Stromal cell of bone marrow (primary cell): ENCODE measurements around the gene EPHA6.

Source experiments
- DNase-seq: peaks from one replicate; pipeline ENCODE4 v3.0.0-alpha.2; 2012; ENCODE audit warnings: low read depth

EPHA6 gene

DNA sequence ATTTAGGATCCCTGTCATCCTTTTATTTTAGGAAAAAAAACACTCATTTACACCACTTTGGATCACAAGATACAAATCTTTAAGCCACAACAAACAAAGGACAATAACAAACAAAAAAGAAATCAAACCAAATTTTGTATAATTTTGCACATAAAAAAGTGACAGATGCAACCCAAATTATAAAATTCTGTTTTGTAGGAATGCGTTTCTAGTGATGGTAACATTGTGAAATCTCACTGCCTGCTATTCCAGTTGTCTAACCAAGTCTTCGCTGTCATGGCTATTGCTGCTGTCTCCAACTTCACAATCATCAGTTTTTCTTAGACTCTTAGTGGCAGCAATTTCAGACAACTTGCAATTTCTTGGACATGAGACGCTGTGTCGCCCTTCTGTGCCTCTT lies 891.8 kb downstream of the EPHA6 start:
- no peak for DNase-seq

DNA sequence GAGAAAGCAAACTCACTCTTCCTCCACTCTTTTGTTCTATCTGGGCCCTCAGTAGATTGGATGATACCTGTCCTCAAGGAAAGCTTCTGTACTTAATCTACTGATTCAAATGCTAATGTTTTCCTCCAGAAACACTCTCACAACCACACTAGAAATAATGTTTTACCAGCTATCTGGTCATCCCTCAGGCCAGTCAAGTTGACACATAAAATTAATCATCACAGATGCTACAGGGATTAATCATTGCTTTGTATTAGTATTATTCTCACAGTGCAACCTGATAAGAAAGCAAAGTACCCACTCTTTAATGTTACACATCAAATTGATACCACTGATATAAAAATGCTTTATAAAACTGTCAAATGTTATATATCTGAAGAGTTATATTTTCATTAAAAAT lies 897.3 kb downstream of the EPHA6 start:
- DNase-seq, result no peak

DNA sequence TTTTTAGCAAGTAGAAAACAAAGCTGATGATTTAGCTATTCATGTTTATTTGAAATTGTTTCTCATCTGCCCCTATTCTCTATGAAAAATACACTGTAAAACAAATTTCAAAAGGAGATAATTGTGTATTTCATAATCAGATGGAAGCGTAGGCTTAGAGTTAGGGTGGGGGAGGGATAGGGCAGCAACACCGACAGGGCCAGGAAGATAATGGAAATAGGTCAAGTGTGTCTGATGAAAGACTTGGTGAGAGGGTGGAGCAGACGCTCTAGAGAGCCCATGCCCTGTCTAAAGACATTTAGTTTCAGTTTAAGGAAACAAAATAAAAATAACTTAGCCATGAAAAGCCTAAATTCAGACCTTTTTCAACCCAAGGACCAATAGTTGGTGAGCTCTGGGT lies 898.5 kb downstream of the EPHA6 start:
- no peak for DNase-seq

DNA sequence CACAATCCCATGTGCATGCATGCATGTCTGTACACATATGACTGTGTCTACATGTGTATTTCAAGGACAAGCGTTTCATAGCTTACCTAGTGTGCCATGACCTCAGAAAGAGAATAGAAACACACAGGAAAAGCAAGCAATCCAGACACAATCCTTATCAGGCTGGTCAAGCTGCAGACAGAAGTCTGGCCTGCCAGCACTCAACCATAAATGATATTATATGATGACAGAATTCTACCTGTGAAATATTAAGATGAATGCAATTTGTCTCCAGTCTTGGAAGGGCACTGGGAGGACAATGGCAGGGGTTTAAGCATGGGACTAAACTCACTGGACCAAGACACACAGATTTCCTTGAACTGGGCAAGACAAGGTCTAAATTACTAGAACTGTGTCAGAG lies 899.2 kb downstream of the EPHA6 start:
- DNase-seq, result no peak

DNA sequence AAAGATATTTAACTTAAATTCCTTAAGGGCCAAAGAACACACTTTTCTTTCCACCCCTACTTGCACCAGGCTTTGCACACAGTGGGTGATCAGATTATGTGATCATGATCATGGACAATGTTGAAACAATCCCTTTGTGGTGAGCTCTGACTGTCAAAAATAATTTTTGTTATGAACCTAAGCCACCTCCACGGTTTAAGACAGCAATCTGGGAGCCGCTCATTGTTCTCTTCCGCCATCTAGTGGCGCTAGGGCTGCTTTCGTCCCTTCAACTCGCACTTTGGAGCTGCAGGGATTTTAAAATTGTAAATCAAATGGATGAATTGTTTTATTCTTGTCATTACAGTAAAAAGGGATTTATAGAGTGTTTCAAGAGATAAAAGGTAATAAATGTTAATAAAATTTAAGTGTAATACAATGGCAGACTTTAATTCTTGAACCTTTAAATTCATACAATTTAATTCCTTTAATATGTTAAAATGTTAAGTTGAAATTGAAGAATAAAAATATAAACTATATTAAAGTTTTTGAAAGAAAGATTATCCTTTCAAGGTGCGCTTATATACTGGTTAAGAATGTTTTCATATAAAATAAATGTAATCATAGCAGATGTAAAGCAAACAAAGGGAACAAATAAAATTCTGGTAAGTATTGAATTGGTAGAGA lies 904.9 kb downstream of the EPHA6 start:
- DNase-seq, result peak; percentile 50

DNA sequence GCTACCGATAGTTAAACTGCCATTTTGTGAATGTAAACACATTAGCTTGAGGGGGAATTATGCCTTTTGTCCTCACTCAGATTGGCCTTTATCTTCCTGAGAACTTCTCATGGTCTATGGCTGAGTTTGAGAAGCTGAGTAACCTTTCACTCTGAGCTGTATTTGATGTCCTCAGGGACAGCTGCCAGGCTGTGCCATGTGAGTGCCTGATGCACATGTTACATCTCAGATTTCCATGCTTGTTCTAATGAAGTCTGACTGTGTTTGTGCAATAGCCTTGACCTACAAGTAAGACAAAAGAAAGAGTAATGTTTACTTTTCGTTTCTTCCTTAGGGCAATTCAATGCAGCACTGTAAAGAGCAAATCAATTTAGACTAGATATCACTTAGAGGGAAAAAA lies 906.0 kb downstream of the EPHA6 start:
- DNase-seq, result no peak

DNA sequence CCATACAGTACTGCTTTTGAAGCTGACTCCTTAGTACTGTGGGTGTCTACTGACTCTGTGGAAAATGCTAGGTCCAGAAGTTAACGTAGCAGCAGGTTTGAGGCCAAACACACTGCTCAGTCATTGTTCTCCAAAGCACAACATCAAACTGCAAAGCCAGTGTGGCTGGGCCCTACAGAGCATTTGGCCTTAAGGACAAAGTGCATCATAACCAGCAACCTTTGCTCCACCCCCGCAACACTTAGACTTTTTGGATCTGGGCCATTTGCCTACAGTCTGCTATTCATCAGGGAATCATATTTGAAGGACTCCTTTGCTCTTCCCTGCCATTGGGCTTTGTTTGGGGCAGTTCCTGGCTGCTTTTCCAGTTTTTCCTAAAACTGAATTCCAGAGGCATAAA lies 907.1 kb downstream of the EPHA6 start:
- DNase-seq, result no peak

DNA sequence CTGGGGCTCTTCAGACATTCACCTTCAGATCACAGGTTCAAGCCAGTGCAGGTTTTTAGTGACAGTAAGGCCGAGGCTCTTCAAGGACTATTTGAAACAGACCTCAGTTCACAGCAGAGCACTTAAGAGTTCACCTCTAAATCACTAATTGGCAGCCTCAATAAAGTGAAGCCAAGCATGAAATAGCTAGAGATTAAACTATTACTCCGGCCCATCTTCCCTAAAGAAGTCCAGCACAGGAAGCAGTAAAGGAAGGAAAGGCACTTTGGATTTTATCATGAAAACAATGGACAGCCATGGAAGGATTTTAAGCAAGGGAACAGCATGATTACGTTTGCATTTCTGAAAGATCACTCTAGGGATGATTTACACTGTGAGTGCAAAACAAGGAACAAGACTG lies 922.5 kb downstream of the EPHA6 start:
- no peak for DNase-seq

DNA sequence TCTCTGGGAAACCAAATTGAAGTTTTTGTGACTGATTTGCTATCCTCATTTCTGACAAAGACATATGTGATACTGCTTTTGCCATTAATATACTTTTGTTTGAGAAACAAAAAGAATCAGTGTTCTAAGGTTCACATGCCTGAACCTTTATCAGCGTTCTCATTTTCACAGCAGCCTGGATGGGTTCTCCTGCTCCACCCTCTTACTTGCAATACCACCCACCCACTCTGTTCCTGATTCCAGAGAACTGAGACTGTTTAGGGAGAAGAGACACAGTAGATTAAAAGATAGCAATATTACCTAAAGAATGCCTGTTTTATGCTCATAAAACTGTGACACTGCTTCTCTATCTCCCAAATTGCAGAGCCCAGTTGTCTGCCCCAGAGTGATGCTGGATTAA lies 924.4 kb downstream of the EPHA6 start:
- no peak for DNase-seq

DNA sequence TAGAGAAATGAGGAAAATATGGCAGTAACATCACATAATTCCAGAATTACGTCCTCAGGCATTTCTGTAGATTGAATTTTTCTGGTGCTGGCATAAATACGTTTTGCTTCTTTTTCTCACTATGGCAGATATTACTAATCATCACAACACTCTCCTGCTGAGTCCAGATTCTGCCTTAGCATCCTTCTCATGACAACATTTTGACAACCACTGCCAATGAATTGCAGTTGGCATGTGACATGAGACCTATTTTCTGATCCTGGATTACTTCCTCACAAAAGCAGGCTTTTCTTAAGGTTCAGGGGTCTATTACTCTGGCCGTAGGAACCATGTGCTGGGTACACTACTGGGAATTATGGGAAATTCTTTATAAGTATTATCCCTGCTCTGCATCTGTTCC lies 927.6 kb downstream of the EPHA6 start:
- no peak for DNase-seq

DNA sequence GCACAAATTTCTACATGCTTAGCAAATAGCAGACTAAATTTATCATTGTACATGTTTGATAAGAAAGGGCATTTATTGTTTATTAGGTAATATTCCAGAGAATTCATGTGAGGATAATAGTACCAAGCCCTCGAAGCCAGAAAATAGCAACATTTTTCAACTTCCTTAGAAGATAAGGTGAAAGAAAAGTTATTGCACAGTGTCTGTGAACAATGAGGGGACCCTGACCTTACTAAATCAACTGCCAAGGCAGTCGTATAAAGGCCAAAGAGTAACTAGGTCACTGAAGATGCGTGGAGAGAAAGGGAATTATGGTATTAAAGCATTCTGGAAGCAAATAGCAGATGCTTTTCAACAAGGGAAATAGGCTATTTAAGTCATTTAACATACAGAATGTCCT lies 929.9 kb downstream of the EPHA6 start:
- DNase-seq, result no peak

DNA sequence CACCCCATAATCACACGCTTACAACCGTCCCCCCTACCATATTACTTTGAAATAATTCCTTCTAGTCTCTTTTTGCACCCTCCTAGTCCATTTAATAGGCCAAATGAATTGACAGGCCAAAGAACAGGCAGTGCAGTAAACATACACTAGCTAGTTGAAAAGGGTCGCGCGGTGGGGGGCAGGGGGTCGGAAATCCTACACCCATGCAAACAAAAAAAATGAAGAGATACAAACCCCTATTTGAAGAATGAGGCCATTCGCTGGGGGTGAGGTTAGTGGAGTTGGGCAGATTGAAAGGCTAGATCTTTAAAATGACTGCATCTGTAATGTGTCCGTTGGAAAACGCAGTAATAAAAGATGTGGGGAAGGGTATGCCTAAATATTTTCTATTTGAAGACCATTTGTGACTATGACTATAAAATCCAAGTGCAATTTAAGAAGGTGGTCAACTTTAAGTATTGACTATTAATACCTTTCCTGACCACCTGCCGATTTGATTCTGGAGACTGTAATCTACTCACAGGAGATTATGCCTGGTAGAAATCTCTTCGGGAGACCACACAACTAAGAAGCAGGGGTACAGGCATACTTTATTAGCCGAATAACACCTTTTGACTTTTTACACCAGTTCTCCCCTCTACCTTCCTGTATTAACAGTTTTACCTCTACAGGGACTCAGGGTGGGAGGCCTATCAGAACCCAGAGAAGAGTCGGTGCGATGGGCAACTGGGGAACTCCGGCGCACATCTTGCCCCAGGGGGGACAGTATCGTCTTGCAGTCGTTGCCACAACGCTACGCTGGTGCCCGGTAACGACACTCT lies 949.4 kb downstream of the EPHA6 start:
- no peak for DNase-seq

DNA sequence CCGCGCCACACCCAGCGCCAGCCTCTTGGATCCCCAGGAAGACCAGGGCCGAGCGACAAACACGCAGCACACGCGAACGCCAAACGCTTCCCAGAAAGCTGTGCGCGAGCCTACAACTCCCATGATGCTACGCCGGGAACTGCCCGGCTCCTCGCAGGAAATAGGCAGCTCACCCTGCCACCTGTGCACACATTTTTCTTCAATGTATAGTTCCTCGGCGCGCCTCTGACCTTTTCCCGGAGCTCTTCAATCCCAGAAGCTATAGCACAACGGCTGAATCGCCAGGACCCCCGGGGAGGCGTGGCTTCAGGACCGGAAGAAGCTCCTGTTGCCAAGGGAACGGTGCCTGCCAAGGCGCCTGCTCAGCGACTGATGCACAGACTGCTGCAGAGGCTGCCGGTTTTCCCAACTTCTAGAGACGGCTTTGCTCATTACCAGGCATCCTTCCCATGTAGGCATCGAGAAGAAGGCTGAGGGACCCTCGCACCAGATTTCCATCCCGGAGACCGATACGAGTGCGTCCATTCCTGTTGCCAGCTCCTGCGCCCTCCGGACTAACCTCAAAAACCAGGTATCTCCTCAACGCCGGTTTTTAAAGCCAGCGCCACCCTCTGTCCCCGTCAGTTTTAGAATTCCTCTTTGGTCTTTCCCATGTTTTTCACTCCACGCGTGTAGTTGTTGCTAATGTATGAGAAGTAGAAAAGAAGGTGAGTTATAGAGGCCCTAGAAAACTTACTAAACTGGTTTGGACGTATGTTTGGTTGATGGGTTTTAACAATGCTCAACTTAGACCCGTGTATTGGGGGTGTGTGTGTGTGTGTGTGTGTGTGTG lies 950.2 kb downstream of the EPHA6 start, which contains the start of gene ARL6:
Gene ARL6, plus strand, starts transcription at position 352 of the 832 bp plus-strand sequence. CDS start 3,350 bp downstream, outside the sequence.
- peak; percentile 81 for DNase-seq

DNA sequence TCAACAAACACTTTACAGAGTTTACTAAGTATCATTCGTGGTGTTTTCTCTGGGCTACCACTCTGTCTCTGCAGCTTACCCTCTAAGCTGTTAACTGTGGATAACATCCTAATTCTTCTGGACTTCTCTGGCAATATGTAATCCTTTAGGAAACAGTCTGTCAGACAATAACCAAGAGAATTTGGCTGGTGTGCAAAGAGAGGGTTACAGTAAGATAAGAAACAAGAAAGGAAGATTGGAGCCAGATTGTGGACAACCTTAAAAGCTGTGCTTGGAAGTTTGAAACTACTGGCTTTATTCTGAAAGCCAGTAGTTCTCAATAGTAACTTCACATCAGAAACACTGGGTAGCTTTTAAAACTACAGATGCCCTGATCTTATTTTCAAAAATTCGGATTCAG lies 950.9 kb downstream of the EPHA6 start:
- no peak for DNase-seq

DNA sequence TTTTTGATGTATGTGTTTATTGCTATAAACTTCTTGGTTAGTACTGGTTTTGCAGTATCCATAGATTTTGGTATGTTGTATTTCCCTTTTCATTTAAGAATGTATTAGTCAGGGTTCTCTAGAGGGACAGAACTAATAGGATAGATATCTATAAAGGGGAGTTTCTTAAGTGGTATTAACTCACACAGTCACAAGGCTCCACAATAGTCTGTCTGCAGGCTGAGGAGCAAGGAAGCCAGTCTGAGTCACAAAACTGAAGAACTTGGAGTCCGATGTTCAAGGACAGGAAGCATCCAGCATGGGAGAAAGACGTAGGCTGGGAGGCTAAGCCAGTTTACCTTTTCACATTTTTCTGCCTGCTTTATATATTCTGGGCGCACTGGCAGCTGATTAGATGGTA lies 958.5 kb downstream of the EPHA6 start:
- no peak for DNase-seq

DNA sequence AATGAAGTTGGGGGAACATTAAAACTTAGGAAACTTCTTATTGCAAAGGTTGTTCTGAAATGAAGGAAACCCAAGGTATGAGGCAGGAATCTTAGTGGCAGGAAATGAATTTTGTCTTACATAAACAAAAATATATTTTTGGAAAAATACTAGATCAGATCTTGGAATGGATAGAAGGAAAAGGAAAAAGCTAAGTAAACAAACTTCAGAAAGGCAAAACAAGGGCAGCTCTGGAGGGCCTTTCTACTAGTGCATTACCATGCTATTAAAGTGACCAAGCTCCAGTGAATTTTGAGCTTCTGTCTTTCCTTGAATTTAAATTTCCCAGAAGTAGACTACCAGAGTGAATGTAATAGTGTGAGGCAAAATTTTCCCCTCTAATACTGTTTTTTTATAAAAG lies 963.8 kb downstream of the EPHA6 start:
- DNase-seq, result no peak

DNA sequence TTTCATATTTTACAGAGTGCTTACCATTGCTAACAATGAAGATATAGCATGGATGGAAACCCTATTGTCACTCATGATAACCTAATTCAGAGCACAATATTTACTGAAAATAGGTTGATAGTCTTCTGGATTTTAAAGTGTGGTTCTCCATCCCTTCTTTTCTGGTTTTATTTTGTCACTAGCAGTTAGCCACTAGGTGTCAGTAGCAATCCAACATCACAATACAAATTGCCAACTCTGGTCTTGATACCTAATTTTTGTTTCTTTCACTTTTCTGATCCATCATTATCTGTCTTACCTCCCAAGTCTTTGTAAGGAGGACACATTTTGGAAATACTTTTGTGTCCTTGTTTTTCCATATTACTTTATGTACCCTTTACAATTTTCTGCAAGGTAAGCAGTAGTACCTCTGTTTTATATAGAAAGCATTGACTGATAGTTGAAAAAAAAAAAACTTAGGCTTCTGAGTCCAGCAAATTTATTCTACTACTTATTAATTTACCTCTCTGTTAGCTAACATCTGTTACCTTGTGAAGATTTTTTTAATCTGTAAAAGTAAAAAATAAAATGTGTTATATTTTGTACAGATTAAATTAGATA lies 979.1 kb downstream of the EPHA6 start:
- peak; percentile 41 for DNase-seq

DNA sequence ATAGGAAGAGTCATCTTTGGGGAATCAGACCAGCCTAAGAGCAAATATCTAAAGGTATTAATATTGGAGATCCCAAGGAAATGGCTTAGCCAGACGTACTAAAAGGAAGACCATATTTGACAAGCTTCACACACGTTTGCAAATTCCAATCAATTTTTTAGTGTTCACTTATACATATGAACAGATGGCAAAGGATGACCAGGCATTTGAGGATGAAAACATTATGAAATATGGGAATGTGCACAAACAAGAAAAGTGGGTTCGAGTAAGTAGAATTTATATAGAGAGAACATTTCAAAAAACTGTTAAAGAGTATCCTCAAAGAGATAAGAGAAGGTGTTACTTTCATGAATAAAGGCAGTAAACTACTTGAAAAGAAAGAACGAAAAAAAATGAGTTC lies 981.6 kb downstream of the EPHA6 start:
- no peak for DNase-seq
